HG03060 (cell line): ENCODE data around the gene FHAD1.

Source experiments
- ATAC-seq: cut with Tn5 transposase; IDR thresholded peaks from one replicate; pipeline ENCODE4 v1.9.1; 2021; ENCODE audit warnings: low read depth, moderate number of reproducible peaks; ENCODE audit not compliant: unreplicated experiment

FHAD1 gene

DNA sequence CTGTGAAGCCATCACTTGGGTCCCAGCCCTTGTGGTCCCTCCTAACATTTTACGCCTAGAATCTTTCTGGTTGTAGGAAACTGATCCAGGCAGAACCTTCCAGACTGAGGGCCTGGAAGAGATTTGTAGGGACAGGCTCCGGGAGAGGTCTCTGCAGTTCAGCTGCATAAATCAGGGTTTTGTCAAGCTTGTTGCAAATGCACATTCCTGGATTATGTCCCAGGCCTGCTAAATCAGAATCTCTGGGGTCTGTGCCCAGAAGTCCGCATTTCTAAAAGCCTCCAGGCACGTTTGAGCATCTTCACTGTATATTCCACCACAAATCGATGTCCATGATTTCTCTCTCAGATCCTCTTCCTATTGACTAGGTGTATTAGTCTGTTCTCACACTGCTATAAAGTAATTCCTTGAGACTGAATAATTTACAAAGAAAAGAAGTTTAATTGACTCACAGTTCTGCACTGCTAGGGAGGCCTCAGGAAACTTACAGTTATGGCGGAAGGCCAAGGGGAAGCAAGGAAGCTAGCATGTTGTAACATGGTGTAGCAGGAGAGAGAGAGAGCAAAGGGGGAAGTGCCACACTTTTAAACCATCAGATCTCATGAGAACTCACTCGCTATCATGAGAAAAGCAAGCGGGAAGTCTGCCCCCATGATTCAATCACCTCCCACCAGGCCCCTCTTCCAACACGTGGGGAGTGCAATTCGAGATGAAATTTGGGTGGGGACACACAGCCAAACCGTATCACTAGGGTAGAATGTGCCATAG lies 1.2 kb upstream of the FHAD1 start:
- no peak for ATAC-seq

- no peak for ATAC-seq
These were observed 1.2 kb downstream of the FHAD1 start for GRCh38 chr1:15248216-15248615.

- ATAC-seq, result no peak
These were observed 2.1 kb downstream of the FHAD1 start for GRCh38 chr1:15249081-15249480.

- ATAC-seq, result no peak
These were observed 5.1 kb downstream of the FHAD1 start for GRCh38 chr1:15251857-15252835.

- no peak for ATAC-seq
These were observed 7.5 kb downstream of the FHAD1 start for GRCh38 chr1:15254559-15254958.

- ATAC-seq, result no peak
These were observed 8.6 kb downstream of the FHAD1 start for GRCh38 chr1:15255582-15256149.

DNA sequence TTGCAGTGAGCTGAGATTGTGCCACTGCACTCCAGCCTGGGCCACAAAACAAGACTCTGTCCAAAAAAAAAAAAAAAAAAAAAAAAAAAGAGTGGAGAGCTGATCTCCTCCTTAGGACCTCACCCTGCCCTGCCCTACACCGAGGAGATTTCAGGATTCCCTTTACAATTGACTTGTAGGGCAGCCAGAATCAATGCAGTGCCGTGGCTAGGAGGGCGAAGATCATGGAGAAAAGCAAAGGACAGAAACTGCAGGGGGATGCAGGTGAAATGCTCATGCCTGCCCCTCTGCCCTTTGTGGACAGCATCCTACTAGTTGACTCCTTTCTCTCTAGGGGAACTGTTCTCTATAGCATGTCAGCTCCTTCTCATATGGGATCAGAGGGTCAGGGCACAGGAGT lies 9.6 kb downstream of the FHAD1 start:
- ATAC-seq, result no peak

DNA sequence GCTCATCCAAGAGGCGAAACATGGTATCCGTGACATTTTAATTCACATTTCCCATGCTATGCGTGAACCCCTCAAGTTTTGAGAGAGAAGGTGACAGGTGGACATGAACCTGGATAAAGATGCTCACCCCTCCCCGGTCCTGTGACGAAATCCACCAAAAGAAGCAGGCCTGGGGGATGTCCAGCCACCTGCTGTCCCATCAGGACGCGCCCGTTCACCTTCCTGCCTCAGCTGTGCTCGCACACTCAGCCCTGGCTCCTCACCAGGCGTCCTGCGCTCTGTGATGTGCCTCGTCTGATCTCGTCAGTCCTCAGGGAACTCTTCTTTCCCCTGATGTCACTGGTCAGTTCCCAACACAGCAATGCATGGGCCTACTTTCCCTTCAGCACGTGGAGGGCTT lies 10.3 kb downstream of the FHAD1 start:
- no peak for ATAC-seq

DNA sequence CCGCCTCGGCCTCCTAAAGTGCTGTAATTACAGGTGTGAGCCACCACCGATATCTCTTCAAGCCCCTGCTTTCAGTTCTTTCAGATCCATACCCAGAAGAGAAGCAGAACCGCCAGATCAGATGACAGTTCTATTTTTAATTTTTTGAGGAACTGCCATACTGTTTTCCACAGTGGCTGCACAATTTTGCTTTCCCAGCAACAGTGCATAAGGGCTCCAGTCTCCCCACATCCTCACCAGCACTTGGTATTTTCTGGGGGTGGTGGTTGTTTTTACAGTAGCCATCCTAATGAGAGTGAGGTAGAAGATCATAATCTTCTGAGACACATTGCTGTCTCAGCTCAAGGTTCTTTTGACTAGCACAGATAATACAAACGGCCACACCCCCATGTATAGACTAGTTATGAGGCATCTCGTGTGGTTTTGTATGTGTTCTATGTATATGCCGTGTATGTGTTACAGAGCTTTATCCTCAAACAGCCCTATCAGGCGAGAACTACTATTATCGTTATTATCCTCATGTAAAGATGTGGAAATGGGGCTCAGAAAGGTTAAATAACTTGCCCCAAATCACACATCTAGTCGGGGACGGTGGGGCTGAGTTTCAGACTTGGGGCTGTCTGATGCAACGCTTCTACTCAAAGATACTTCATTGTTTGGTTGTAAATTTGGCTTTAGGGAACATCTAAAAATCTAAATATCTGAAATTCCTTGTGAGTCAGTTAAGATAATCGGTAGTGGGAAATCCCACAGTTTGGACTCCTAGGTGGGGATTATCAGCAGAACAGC lies 12.0 kb downstream of the FHAD1 start:
- ATAC-seq, result no peak

- no peak for ATAC-seq
These were observed 12.6 kb downstream of the FHAD1 start for GRCh38 chr1:15259622-15260007.

- ATAC-seq, result no peak
These were observed 13.6 kb downstream of the FHAD1 start for GRCh38 chr1:15260418-15261154.

- ATAC-seq, result no peak
These were observed 14.4 kb downstream of the FHAD1 start for GRCh38 chr1:15261155-15262002.

DNA sequence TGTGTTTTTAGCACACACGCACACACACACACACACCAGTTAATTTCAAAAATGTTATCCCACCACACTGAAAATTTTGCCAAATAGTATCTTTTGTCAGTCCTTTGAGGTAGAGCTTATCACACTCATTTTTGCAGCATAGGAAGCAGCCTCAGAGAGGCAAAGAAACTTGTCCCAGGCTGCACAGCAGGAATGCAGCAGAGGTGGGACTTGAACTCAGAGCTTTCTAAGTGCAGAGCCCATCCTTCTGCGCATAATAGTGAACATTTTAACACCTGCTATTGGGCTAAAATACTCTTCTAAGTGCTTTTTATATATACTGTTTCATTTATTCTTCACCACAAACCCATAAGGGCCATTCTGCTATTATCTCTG lies 15.0 kb downstream of the FHAD1 start:
- no peak for ATAC-seq

DNA sequence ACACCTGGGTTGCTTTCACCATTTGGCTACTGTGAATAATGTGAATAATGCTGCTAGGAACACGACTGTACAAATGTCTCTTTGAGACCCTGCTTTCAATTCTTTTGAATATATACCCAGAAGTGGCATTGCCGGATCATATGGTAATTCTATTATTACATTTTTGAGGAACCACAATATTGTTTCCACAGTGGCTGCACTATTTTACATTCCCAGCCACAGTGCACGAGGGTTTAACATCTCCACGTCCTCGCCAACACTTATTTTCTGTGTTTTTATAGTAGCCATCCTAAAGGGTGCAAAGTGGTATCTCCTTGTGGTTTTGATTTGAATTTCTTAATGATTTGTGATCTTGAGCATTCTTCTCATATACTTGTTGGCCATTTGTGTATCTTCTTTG lies 15.7 kb downstream of the FHAD1 start:
- no peak for ATAC-seq

DNA sequence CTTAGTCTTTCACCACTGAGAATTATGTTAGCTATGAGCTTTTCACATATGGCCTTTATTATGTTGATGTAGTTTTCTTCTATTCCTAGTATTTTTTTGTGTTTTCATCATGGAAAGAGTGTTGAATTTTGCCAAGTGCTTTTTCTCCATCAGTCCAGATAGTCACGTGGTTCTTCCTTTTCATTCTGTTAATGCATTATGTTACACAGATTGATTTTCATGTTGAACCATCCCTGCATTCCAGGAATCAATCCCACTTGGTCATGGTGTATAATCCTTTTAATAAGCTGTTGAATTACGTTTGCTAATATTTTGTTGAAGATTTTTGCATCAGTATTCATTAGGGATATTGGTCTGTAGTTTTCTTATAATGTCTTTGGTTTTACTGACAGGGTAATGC lies 17.7 kb downstream of the FHAD1 start:
- no peak for ATAC-seq

GRCh38 chr1:15271196-15271595 lies 24.2 kb downstream of the FHAD1 start:
- no peak for ATAC-seq

GRCh38 chr1:15272009-15272781 lies 25.2 kb downstream of the FHAD1 start:
- no peak for ATAC-seq

- no peak for ATAC-seq
These were observed 25.7 kb downstream of the FHAD1 start for GRCh38 chr1:15272782-15273127.
